Endothelial cell of umbilical vein (primary cell): ENCODE measurements around the gene SQSTM1. TPM values are rescaled to one million over a fixed set of nuclear protein-coding genes. Genes with fewer than 3 reads are reported as not detected.

ENCODE experiments used
- BruUV-seq: library from RNA; stranded (reverse); fragments of 400-500 nt; replicated peaks from 2 replicates; lab custom pipeline; 2021; lab: Mats Ljungman, UMichigan
- CTCF ChIA-PET: fragments of 300-600, 350-600 bp; sonication (Branson Sonifier 250); formaldehyde crosslinking; loops from one replicate; lab custom pipeline; 2021; ENCODE audit warnings: antibody characterized with exemption, inconsistent platforms; lab: Charles Lee
- POLR2A ChIA-PET: fragments of 300-600, 350-600 bp; sonication (Branson Sonifier 250); formaldehyde crosslinking; loops from one replicate; lab custom pipeline; 2021; ENCODE audit warnings: antibody characterized with exemption, inconsistent platforms; lab: Charles Lee
- DNase-seq: peaks from one replicate; pipeline ENCODE4 v3.0.0-alpha.2; 2011; ENCODE audit warnings: low read depth, low spot score
- FAIRE-seq: peaks from 2 replicates; lab custom pipeline; 2011; peaks lifted over from hg19 to GRCh38; lab: Jason Lieb, UNC
- H2AFZ ChIP-seq: 2 replicates; pipeline ENCODE4 v1.6.0; 2012; ENCODE audit warnings: low read depth, low read length, control low read depth, inconsistent platforms
- H3K27ac ChIP-seq: 2 replicates; pipeline ENCODE4 v1.5.1; 2011; ENCODE audit warnings: low read depth, mild to moderate bottlenecking, control low read depth, low read length, moderate library complexity; ENCODE audit not compliant: insufficient read depth
- H3K27me3 ChIP-seq, 2 experiments: 2 replicates each; pipeline versions ENCODE4 v1.6.0 to v1.6.1; 2011; ENCODE audit warnings: low read length in 2 of 2, mixed read lengths in 1 of 2; ENCODE audit not compliant: control insufficient read depth in 2 of 2, insufficient read depth in 2 of 2
- H3K36me3 ChIP-seq, 2 experiments: 2 replicates in 1 of 2; 3 replicates in 1 of 2; pipeline ENCODE4 v1.5.1; 2011; ENCODE audit warnings: low read length in 2 of 2, mild to moderate bottlenecking in 1 of 2, moderate library complexity in 1 of 2; ENCODE audit not compliant: control insufficient read depth in 2 of 2, insufficient read depth in 2 of 2; ENCODE audit errors: extremely low read depth in 1 of 2
- H3K4me1 ChIP-seq: 3 replicates; pipeline ENCODE4 v1.5.1; 2011; ENCODE audit warnings: mild to moderate bottlenecking, low read length; ENCODE audit not compliant: control insufficient read depth, insufficient read depth; ENCODE audit errors: extremely low read depth
- H3K4me2 ChIP-seq: 2 replicates; pipeline ENCODE4 v1.6.1; 2011; ENCODE audit warnings: low read length, control low read depth, mixed read lengths; ENCODE audit not compliant: insufficient read depth
- H3K4me3 ChIP-seq, 3 experiments: fragments of 200-600 bp in 1 of 3; sonication (generic), shearing (Covaris generic) in 1 of 3; replicated peaks in 1 of 3; 2 replicates each; pipeline ENCODE4 v1.5.1; 2011 to 2016; ENCODE audit warnings: control low read depth in 3 of 3, low read length in 3 of 3, mild to moderate bottlenecking in 2 of 3, inconsistent platforms in 1 of 3, low read depth in 1 of 3, moderate library complexity in 1 of 3; ENCODE audit not compliant: insufficient read depth in 1 of 3
- H3K79me2 ChIP-seq: 2 replicates; pipeline ENCODE4 v1.6.0; 2012; ENCODE audit warnings: low read length, inconsistent platforms; ENCODE audit not compliant: control insufficient read depth, insufficient read depth
- H3K9ac ChIP-seq: replicated peaks from 2 replicates; pipeline ENCODE3; 2011; ENCODE audit warnings: low read length, control low read depth; ENCODE audit not compliant: insufficient read depth; ENCODE audit errors: extremely low read depth
- H3K9me1 ChIP-seq: replicated peaks from 3 replicates; pipeline ENCODE4 v1.6.0; 2011; ENCODE audit warnings: mild to moderate bottlenecking, low read length; ENCODE audit not compliant: control insufficient read depth, insufficient read depth; ENCODE audit errors: extremely low read depth
- H3K9me3 ChIP-seq: replicated peaks from 2 replicates; pipeline ENCODE4 v1.5.1; 2012; ENCODE audit warnings: low read length, inconsistent platforms; ENCODE audit not compliant: control insufficient read depth, insufficient read depth
- H4K20me1 ChIP-seq: replicated peaks from 2 replicates; pipeline ENCODE3; 2011; ENCODE audit warnings: mild to moderate bottlenecking, low read length; ENCODE audit not compliant: control insufficient read depth, insufficient read depth; ENCODE audit errors: extremely low read depth
- CTCF ChIP-seq, 2 donors: IDR thresholded peaks; 1 replicate in 1 of 2; 2 replicates in 1 of 2; pipeline ENCODE4 v1.5.1; 2011; ENCODE audit warnings: low read length in 2 of 2, mild to moderate bottlenecking in 2 of 2, moderate library complexity in 2 of 2, control low read depth in 1 of 2, inconsistent platforms in 1 of 2, low read depth in 1 of 2; ENCODE audit not compliant: insufficient read depth in 1 of 2; ENCODE audit errors: extremely low read depth in 1 of 2
- EZH2 ChIP-seq: IDR thresholded peaks from 2 replicates; pipeline ENCODE4 v1.6.1; 2012; ENCODE audit warnings: borderline replicate concordance, low read depth, mild to moderate bottlenecking, moderate library complexity, low read length, inconsistent platforms; ENCODE audit not compliant: severe bottlenecking
- FOS ChIP-seq: IDR thresholded peaks from 2 replicates; pipeline ENCODE4 v1.6.1; 2011; ENCODE audit warnings: mild to moderate bottlenecking, low read length, moderate library complexity, borderline replicate concordance; ENCODE audit not compliant: insufficient read depth
- JUN ChIP-seq: IDR thresholded peaks from 2 replicates; pipeline ENCODE4 v1.6.1; 2011; ENCODE audit warnings: borderline replicate concordance, low read depth; ENCODE audit not compliant: insufficient read length, insufficient read depth
- MAX ChIP-seq: IDR thresholded peaks from 2 replicates; pipeline ENCODE4 v1.6.1; 2011; ENCODE audit not compliant: insufficient read depth, insufficient read length
- MYC ChIP-seq: IDR thresholded peaks from one replicate; pipeline ENCODE4 v1.6.1; 2011; ENCODE audit warnings: mild to moderate bottlenecking, low read depth, low read length
- POLR2AphosphoS5 ChIP-seq: IDR thresholded peaks from 2 replicates; pipeline ENCODE4 v1.6.1; 2012; ENCODE audit warnings: low read depth, mild to moderate bottlenecking, control low read depth, low read length, moderate library complexity; ENCODE audit not compliant: insufficient read depth
- dilution Hi-C: fragments of 300-500 bp; cut with MboI; formaldehyde crosslinking; loops from one replicate; pipeline ENCODE4 v1.15.0; 2019; ENCODE audit warnings: low sequenced_read_pairs; ENCODE audit not compliant: extremely low pct_ligation_motif_present
- intact Hi-C: fragments of 100-400 bp; cut with micrococcal nuclease; formaldehyde crosslinking; loops from one replicate; pipeline ENCODE4 v1.10.0; 2022
- polyA plus RNA-seq, 4 experiments: library from polyadenylated mRNA; depleted of rRNA in 3 of 4; stranded (reverse) in 3 of 4; unstranded in 1 of 4; fragments of >200 nt; gene quantifications; 2 replicates each; pipeline versions ENCODE4 v1.2.1 to v1.2.3, GENCODE V29; 2011 to 2012; ENCODE audit warnings: missing spikeins in 1 of 4
- total RNA-seq: library from RNA; stranded (reverse); gene quantifications from 2 replicates; pipeline ENCODE4 v1.2.3, GENCODE V29; 2021

Gene SQSTM1
- total and polyA plus RNA-seq, 2 donors (not counting 3 experiments of a cell fraction or from before 2014, with no cell fraction given) = 302 to 346 TPM

DNA sequence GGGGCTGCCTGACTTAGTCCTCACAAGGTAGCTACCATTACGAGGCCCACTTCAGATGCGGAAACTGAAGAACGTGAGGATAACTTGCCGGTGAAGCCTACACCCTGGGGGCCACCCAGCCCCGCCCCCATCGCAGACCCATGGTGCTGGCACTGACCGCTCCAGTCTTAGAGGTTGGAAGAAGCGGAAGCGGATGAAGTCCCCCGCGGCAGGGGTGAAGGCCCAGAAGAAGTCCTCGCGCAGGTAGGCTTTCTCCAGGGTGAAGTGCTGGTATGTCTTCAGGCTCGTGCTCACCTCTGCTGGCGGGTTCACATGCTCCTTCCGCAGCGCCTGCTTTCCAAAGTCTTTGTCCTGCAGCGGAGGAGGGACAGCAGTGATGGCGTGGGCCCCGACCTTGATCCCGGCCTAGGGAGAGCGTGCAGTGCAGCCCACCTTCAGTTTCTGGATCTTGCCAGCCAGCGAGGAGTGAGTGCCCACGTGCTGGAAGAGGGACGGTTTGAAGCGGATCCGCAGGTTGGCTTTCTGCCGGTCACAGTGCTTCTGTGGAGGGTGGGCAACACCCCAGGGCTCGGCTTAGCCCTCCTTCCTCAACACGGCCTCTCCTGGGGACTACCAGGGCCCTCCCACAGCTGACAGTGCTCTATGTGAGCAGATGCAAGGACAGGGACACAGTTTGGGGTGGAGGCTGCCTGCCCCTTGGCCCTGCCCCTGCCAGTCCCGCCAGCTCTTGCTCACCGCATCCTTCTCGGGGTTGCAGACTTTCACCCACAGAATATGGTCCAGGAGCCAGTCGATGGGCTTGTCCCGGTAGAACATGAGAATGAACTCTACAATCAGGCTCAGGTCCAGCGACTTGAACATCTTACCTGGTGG lies 21.7 kb upstream of the SQSTM1 start:
- TF ChIP-seq MYC (no peak), JUN (no peak), POLR2AphosphoS5 (no peak), FOS (no peak), CTCF (IDR thresholded peaks at IDR 0.05; ENCODE audit: extremely low read depth in 1 of 2, insufficient read depth in 1 of 2, low read depth in 1 of 2, low read length in 2 of 2) (no peak), MAX (no peak), EZH2 (no peak)
- ChIA-PET POLR2A (no interaction called here), CTCF (interaction anchor here (8.8 kb wide), 1 partner anchor 36 kb away, joined by 103 read pairs; no protein-coding TSS in a partner anchor)
- Histone ChIP-seq H3K4me3 (no peak overlapping the region), H3K27me3 (no peaks in the 10 kb centered on the region), H3K9me1 (no peaks in the 10 kb centered on the region), H3K79me2 (peaks cover 10% of the 10 kb centered on the region), H3K36me3 (peaks cover 10 to 41% of the 10 kb centered on the region in 2 experiments), H3K27ac (no peak overlapping the region), H3K9me3 (no peaks in the 10 kb centered on the region), H3K4me2 (no peak overlapping the region), H3K9ac (no peak overlapping the region), H2AFZ (no peak overlapping the region), H4K20me1 (no peaks in the 10 kb centered on the region), H3K4me1 (peaks cover 11% of the 10 kb centered on the region)
- BruUV-seq = no TSS peak
- intact Hi-C loops (loop anchor here (10.0 kb wide), 1 partner anchor 134 kb away; no protein-coding TSS in a partner anchor), dilution Hi-C loops (no loop called here)
- FAIRE-seq (no peak), DNase-seq (no peak)
